ENCODE measurements around the gene G3BP2. TPM values are rescaled to one million over a fixed set of nuclear protein-coding genes. Genes with fewer than 3 reads are reported as not detected.

G3BP2 gene
- polyA plus RNA-seq, 2 of the 4 experiments (the other 2 are of a cell fraction): 159 to 179 TPM

DNA sequence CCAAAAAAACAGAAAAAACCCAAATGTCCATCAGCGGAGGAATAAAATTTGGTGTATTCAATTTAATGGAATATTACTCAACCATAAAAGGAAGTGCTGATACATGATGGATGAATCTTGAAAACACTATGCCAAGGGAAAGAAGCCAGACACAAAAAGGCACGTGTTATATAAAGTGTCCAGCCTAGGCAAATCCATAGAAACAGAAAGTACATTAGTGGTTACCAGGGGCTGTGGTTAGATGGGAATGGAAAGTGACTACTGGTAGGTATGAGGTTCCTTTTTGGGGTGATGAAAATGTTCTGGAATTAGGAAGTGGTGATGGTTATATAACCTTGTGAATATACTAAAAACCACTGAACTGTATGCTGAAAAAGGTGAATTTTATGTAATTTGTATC lies 39.4 kb downstream of the G3BP2 start:
- CTCF ChIA-PET: no interaction called here
- DNase-seq (ENCODE audit: low read depth in 1 of 2, low spot score in 1 of 2) (no peak), FAIRE-seq (no peak), ATAC-seq (no peak)
- POLR2A ChIA-PET: no interaction called here
- Histone ChIP-seq H3K4me3 (no peak overlapping the region), H3K27ac (no peak overlapping the region), H3K4me1 (0 out of 3 replicates have a peak, but pooled peaks cover 4% of the 10 kb centered on the region), H3K9me3 (no peaks in the 10 kb centered on the region), H3K4me2 (no peak overlapping the region)
- 75% methylated on average over 2 of the region's 2 CpGs for WGBS (ENCODE audit: missing lambda C conversion rate)
- TF ChIP-seq EHF (CRISPR knock-in tag; IDR thresholded peaks at IDR 0.05): no peak
- no peak for TF ChIP-seq KDM5A (IDR thresholded peaks at IDR 0.05)
- no peak for TF ChIP-seq MAZ (IDR thresholded peaks at IDR 0.05; ENCODE audit: borderline replicate concordance, low read depth, low read length)
- TF ChIP-seq EP300 (IDR thresholded peaks at IDR 0.05): no peak
- no peak for TF ChIP-seq HDAC2 (IDR thresholded peaks at IDR 0.05)
- no peak for TF ChIP-seq TP53 (CRISPR knock-in tag; IDR thresholded peaks at IDR 0.05)
- TF ChIP-seq, protein P1, sequence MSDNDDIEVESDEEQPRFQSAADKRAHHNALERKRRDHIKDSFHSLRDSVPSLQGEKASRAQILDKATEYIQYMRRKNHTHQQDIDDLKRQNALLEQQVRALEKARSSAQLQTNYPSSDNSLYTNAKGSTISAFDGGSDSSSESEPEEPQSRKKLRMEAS (IDR thresholded peaks at IDR 0.05): no peak
- TF ChIP-seq CHD4 (IDR thresholded peaks at IDR 0.05; ENCODE audit: borderline replicate concordance): no peak
- TF ChIP-seq FOSL2 (IDR thresholded peaks at IDR 0.05): no peak
- TF ChIP-seq FOSL2 (CRISPR knock-in tag; IDR thresholded peaks at IDR 0.05): no peak
- TF ChIP-seq, protein P2, sequence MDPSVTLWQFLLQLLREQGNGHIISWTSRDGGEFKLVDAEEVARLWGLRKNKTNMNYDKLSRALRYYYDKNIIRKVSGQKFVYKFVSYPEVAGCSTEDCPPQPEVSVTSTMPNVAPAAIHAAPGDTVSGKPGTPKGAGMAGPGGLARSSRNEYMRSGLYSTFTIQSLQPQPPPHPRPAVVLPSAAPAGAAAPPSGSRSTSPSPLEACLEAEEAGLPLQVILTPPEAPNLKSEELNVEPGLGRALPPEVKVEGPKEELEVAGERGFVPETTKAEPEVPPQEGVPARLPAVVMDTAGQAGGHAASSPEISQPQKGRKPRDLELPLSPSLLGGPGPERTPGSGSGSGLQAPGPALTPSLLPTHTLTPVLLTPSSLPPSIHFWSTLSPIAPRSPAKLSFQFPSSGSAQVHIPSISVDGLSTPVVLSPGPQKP (IDR thresholded peaks at IDR 0.05; ENCODE audit: low read depth, low read length): no peak
- no peak for TF ChIP-seq KDM1A (IDR thresholded peaks at IDR 0.05; ENCODE audit: low read depth)
- TF ChIP-seq SREBF2 (IDR thresholded peaks at IDR 0.05): no peak
- TF ChIP-seq PHF8 (IDR thresholded peaks at IDR 0.05; ENCODE audit: borderline replicate concordance, low read depth): no peak
- no peak for TF ChIP-seq CBX2 (IDR thresholded peaks at IDR 0.05; ENCODE audit: borderline replicate concordance, low read depth)
- TF ChIP-seq NPAS2 (CRISPR knock-in tag; IDR thresholded peaks at IDR 0.05; ENCODE audit: borderline replicate concordance): no peak
- TF ChIP-seq, protein P3, sequence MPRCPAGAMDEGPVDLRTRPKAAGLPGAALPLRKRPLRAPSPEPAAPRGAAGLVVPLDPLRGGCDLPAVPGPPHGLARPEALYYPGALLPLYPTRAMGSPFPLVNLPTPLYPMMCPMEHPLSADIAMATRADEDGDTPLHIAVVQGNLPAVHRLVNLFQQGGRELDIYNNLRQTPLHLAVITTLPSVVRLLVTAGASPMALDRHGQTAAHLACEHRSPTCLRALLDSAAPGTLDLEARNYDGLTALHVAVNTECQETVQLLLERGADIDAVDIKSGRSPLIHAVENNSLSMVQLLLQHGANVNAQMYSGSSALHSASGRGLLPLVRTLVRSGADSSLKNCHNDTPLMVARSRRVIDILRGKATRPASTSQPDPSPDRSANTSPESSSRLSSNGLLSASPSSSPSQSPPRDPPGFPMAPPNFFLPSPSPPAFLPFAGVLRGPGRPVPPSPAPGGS (IDR thresholded peaks at IDR 0.05): no peak
- no peak for TF ChIP-seq JUN (IDR thresholded peaks at IDR 0.05)

DNA sequence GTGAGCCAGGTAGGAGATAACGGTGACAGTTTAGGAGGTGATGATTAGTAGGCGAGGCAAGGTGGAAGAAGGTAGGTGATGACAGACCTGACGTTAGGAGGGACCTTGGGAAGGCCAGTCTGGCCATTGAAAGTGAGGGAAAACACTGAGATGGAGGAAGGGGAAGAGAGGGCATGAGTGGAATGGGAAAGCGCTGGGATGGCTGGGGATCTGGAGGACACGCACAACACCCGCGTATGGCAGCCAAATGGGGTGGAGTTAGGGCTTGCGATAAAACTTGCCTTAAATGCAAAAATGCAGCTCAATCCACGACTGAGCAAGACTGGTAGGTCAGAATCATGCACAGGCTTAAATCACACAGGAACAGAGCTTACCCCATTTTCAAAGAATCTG lies 42.3 kb downstream of the G3BP2 start:
- DNase-seq (ENCODE audit: low read depth in 1 of 2, low spot score in 1 of 2): no peak
- H3K27ac ChIP-seq: peak overlapping the region; percentile 69 to 82
- WGBS (ENCODE audit: missing lambda C conversion rate): 71% methylated on average over 9 of the region's 9 CpGs
- no peaks in the 10 kb centered on the region for H3K9me3 ChIP-seq
- TF ChIP-seq, protein P3 (IDR thresholded peaks at IDR 0.05): no peak
- TF ChIP-seq, protein P4, sequence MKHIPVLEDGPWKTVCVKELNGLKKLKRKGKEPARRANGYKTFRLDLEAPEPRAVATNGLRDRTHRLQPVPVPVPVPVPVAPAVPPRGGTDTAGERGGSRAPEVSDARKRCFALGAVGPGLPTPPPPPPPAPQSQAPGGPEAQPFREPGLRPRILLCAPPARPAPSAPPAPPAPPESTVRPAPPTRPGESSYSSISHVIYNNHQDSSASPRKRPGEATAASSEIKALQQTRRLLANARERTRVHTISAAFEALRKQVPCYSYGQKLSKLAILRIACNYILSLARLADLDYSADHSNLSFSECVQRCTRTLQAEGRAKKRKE (CRISPR knock-in tag; IDR thresholded peaks at IDR 0.05; ENCODE audit: low read depth): no peak
- no peak for TF ChIP-seq EHF (CRISPR knock-in tag; IDR thresholded peaks at IDR 0.05)
- CTCF ChIA-PET: no interaction called here
- ATAC-seq: peak in 1 of 2 experiments; percentile 12; a peak in 2 of 6 replicates
- H3K4me3 ChIP-seq: peak overlapping the region; percentile 84
- 0 out of 3 replicates have a peak, but pooled peaks cover 4% of the 10 kb centered on the region for H3K4me1 ChIP-seq
- POLR2A ChIA-PET: interaction anchor here (0.9 to 1.1 kb wide), 2 partner anchors 43 to 93 kb away, joined by 3 to 5 read pairs; partner anchors contain the start of gene USO1
- peak overlapping the region; percentile 76 for H3K4me2 ChIP-seq
- no peak for FAIRE-seq

All from A549 (cell line).